ENCODE data around the gene GABRR1. TPM values are rescaled to one million over a fixed set of nuclear protein-coding genes. Genes with fewer than 3 reads are reported as not detected.

The GABRR1 gene
- total and polyA plus RNA-seq, 2 donors (not counting 1 experiment from before 2014, with no cell fraction given): not detected

DNA sequence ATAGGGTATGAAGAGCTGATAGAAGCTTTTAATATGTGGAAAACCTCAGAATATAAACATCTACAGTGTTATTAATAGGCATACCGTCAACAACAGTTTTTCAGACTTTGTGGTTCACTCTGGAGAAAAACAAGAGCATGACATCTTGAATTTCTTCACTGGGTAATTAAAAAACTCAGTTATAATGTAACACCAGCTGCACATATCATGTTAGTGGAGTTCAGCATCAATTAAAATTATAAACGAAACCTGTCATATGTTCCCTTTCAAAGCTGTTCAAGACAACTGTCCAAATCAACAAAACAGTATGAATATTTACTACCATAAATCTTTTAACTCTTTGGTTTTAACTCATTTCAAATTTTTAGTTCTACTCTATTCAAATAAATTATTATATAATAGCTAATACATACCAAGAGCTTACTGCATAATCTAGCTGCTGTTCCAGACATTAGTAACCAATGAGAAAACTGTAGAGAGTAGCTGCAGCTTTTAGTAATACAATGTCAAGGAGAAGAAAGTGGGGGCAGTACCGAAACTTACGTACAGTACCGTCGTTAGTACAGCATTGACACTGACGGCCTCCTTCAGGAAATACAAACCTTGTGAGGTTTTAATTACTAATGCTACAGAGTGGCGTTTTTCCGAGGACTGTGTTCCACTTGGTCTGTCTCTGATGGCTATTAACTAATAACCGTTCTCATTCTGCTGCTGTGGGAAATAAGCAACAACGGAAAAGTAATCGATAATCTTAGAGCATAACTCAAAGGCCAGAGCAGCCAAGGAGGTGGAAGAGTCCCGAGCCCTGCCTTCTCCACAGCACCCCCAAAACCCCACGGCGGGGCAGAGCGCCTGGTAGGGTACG lies 71.8 kb downstream of the GABRR1 start:
- Histone ChIP-seq H2AFZ (ENCODE audit: low read length) (peak overlapping the region; percentile 70), H3K9me3 (ENCODE audit: control insufficient read depth, insufficient read depth, low read depth, low read length) (no peaks in the 10 kb centered on the region), H3K4me2 (ENCODE audit: extremely low read depth, insufficient read depth, low read length) (peak overlapping the region; percentile 96), H3K36me3 (ENCODE audit: control insufficient read depth, insufficient read depth, low read length) (no peaks in the 10 kb centered on the region), H4K20me1 (ENCODE audit: control insufficient read depth, extremely low read depth, insufficient read depth, low read length) (no peaks in the 10 kb centered on the region), H3K79me2 (ENCODE audit: control insufficient read depth, insufficient read depth, low read length) (no peaks in the 10 kb centered on the region), H3K9ac (ENCODE audit: insufficient read depth, low read length) (peak overlapping the region; percentile 67), H3K27ac (ENCODE audit: insufficient read depth, low read length) (peak overlapping the region; percentile 54), H3K4me3 (replicated peaks in 1 of 4; ENCODE audit: control extremely low read depth in 1 of 4, insufficient read depth in 1 of 4, low read depth in 3 of 4, low read length in 4 of 4) (peak overlapping the region; percentile 30 to 79 (median 66)), H3K27me3 (ENCODE audit: control insufficient read depth, insufficient read depth, low read length) (no peaks in the 10 kb centered on the region), H3K4me1 (ENCODE audit: control insufficient read depth, extremely low read depth, insufficient read depth, low read length) (peaks cover 3% of the 10 kb centered on the region)
- TF ChIP-seq CTCF (conservative IDR thresholded peaks at IDR 0.05 in 1 of 2, IDR thresholded peaks at IDR 0.05 in 1 of 2; ENCODE audit: low read depth in 1 of 2, low read length in 2 of 2) (no peak), EZH2 (IDR thresholded peaks at IDR 0.05; ENCODE audit: low read length, missing control alignments) (no peak)
- DNase-seq (ENCODE audit: low read depth in 2 of 2): peak; percentile 28 to 49

DNA sequence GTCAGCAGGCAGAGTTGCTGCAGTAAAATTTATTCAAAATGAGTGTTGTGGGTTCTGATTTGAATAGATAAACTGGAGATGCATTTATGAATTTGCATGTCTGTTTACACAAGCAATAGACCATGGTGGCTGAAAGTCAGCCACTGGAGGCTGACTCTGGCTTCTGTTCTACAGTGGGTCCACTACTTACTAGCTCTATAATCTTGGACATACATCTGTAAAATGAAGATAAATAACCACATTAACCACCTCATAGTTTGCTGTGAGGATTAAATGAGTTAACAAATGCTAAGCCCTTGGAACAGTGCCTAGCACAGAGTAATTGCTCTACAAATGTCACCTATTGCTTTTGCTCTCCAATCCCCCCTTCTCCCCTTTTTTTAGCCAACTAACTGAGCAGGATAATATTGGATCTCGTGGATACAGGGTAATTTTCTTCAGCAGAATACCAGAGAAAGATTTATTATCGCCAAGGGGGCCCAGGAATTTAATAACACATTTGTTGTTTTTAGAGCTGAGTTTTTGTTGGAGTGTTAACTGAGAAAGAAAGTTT lies 72.7 kb downstream of the GABRR1 start:
- no peaks in the 10 kb centered on the region for H3K9me3 ChIP-seq (ENCODE audit: control insufficient read depth, insufficient read depth, low read depth, low read length)
- no peak overlapping the region for H3K9ac ChIP-seq (ENCODE audit: insufficient read depth, low read length)
- H3K4me1 ChIP-seq (ENCODE audit: control insufficient read depth, extremely low read depth, insufficient read depth, low read length): peaks cover 3% of the 10 kb centered on the region
- H3K4me2 ChIP-seq (ENCODE audit: extremely low read depth, insufficient read depth, low read length): no peak overlapping the region
- no peaks in the 10 kb centered on the region for H3K27me3 ChIP-seq (ENCODE audit: control insufficient read depth, insufficient read depth, low read length)
- TF ChIP-seq CTCF (conservative IDR thresholded peaks at IDR 0.05 in 1 of 2, IDR thresholded peaks at IDR 0.05 in 1 of 2; ENCODE audit: low read depth in 1 of 2, low read length in 2 of 2) (no peak), EZH2 (IDR thresholded peaks at IDR 0.05; ENCODE audit: low read length, missing control alignments) (no peak)
- no peaks in the 10 kb centered on the region for H3K36me3 ChIP-seq (ENCODE audit: control insufficient read depth, insufficient read depth, low read length)
- no peak overlapping the region for H3K27ac ChIP-seq (ENCODE audit: insufficient read depth, low read length)
- DNase-seq (ENCODE audit: low read depth in 2 of 2): no peak
- H3K4me3 ChIP-seq (replicated peaks in 1 of 4; ENCODE audit: control extremely low read depth in 1 of 4, insufficient read depth in 1 of 4, low read depth in 3 of 4, low read length in 4 of 4): no peak overlapping the region
- H3K79me2 ChIP-seq (ENCODE audit: control insufficient read depth, insufficient read depth, low read length): no peaks in the 10 kb centered on the region
- H4K20me1 ChIP-seq (ENCODE audit: control insufficient read depth, extremely low read depth, insufficient read depth, low read length): no peaks in the 10 kb centered on the region
- H2AFZ ChIP-seq (ENCODE audit: low read length): no peak overlapping the region

GRCh38 chr6:89140347-89141156 lies 76.6 kb downstream of the GABRR1 start:
- Histone ChIP-seq H3K9me3 (ENCODE audit: control insufficient read depth, insufficient read depth, low read depth, low read length) (no peaks in the 10 kb centered on the region), H3K4me3 (replicated peaks in 1 of 4; ENCODE audit: control extremely low read depth in 1 of 4, insufficient read depth in 1 of 4, low read depth in 3 of 4, low read length in 4 of 4) (no peak overlapping the region), H3K27me3 (ENCODE audit: control insufficient read depth, insufficient read depth, low read length) (no peaks in the 10 kb centered on the region), H3K4me2 (ENCODE audit: extremely low read depth, insufficient read depth, low read length) (no peak overlapping the region), H3K36me3 (ENCODE audit: control insufficient read depth, insufficient read depth, low read length) (no peaks in the 10 kb centered on the region), H2AFZ (ENCODE audit: low read length) (no peak overlapping the region), H3K4me1 (ENCODE audit: control insufficient read depth, extremely low read depth, insufficient read depth, low read length) (no peaks in the 10 kb centered on the region), H4K20me1 (ENCODE audit: control insufficient read depth, extremely low read depth, insufficient read depth, low read length) (no peaks in the 10 kb centered on the region), H3K9ac (ENCODE audit: insufficient read depth, low read length) (no peak overlapping the region), H3K79me2 (ENCODE audit: control insufficient read depth, insufficient read depth, low read length) (no peaks in the 10 kb centered on the region), H3K27ac (ENCODE audit: insufficient read depth, low read length) (no peak overlapping the region)
- TF ChIP-seq EZH2 (IDR thresholded peaks at IDR 0.05; ENCODE audit: low read length, missing control alignments) (no peak), CTCF (conservative IDR thresholded peaks at IDR 0.05 in 1 of 2, IDR thresholded peaks at IDR 0.05 in 1 of 2; ENCODE audit: low read depth in 1 of 2, low read length in 2 of 2) (no peak)
- DNase-seq (ENCODE audit: low read depth in 2 of 2): no peak
